Neuronal stem cell (in vitro differentiated cells): ENCODE measurements around the gene CYP19A1.

Experiments
- DNase-seq: peaks from one replicate; pipeline ENCODE4 v3.0.0-alpha.2; 2013; ENCODE audit warnings: low spot score
- H2AFZ ChIP-seq: one replicate; pipeline ENCODE4 v1.6.1; 2013; ENCODE audit warnings: mild to moderate bottlenecking, low read length, inconsistent platforms
- H2AK5ac ChIP-seq: 2 replicates; pipeline ENCODE4 v1.6.1; 2013; ENCODE audit warnings: low read depth, mild to moderate bottlenecking, inconsistent platforms, low read length, moderate library complexity, mixed read lengths
- H2BK120ac ChIP-seq: 2 replicates; pipeline ENCODE4 v1.6.1; 2013; ENCODE audit warnings: low read depth, mild to moderate bottlenecking, inconsistent platforms, low read length, moderate library complexity, mixed read lengths
- H2BK12ac ChIP-seq: one replicate; pipeline ENCODE4 v1.6.1; 2013; ENCODE audit warnings: low read length, inconsistent platforms
- H2BK15ac ChIP-seq: 2 replicates; pipeline ENCODE4 v1.6.1; 2013; ENCODE audit warnings: mild to moderate bottlenecking, low read length, inconsistent platforms, mixed read lengths
- H2BK5ac ChIP-seq: one replicate; pipeline ENCODE4 v1.6.1; 2013; ENCODE audit warnings: inconsistent platforms, mild to moderate bottlenecking, low read length, moderate library complexity
- H3K14ac ChIP-seq: one replicate; pipeline ENCODE4 v1.6.1; 2013; ENCODE audit warnings: low read length, inconsistent platforms
- H3K18ac ChIP-seq: 2 replicates; pipeline ENCODE4 v1.6.1; 2013; ENCODE audit warnings: low read length, inconsistent platforms
- H3K23ac ChIP-seq: 2 replicates; pipeline ENCODE4 v1.6.1; 2013; ENCODE audit warnings: low read depth, mild to moderate bottlenecking, mixed read lengths, low read length, inconsistent platforms; ENCODE audit not compliant: poor library complexity
- H3K27ac ChIP-seq: replicated peaks from 3 replicates; pipeline ENCODE4 v1.5.1; 2013; ENCODE audit warnings: low read length, inconsistent platforms
- H3K27me3 ChIP-seq, 3 experiments: 2 replicates each; pipeline ENCODE4 v1.6.1; 2013; ENCODE audit warnings: low read length in 3 of 3, mild to moderate bottlenecking in 2 of 3, inconsistent platforms in 1 of 3, low read depth in 1 of 3, mixed read lengths in 1 of 3, moderate library complexity in 1 of 3; ENCODE audit not compliant: control insufficient read depth in 3 of 3, insufficient read depth in 3 of 3
- H3K36me3 ChIP-seq, 2 donors: replicated peaks in 1 of 2; 2 replicates each; pipeline ENCODE4 v1.6.1; 2013; ENCODE audit warnings: low read length in 2 of 2; ENCODE audit not compliant: control insufficient read depth in 2 of 2, insufficient read depth in 2 of 2
- H3K4ac ChIP-seq: 2 replicates; pipeline ENCODE4 v1.6.1; 2013; ENCODE audit warnings: inconsistent platforms, mild to moderate bottlenecking, low read length, moderate library complexity
- H3K4me1 ChIP-seq, 2 donors: 1 replicate in 1 of 2; 2 replicates in 1 of 2; pipeline ENCODE4 v1.6.1; 2013; ENCODE audit warnings: low read length in 2 of 2, low read depth in 1 of 2; ENCODE audit not compliant: control insufficient read depth in 2 of 2, insufficient read depth in 1 of 2
- H3K4me2 ChIP-seq: one replicate; pipeline ENCODE4 v1.6.1; 2013; ENCODE audit warnings: mild to moderate bottlenecking, low read length, inconsistent platforms; ENCODE audit not compliant: insufficient read depth, poor library complexity, severe bottlenecking
- H3K4me3 ChIP-seq, 2 donors: 2 replicates each; pipeline ENCODE4 v1.5.1; 2013; ENCODE audit warnings: low read length in 2 of 2, mild to moderate bottlenecking in 2 of 2, inconsistent platforms in 1 of 2, moderate library complexity in 1 of 2
- H3K79me1 ChIP-seq: one replicate; pipeline ENCODE4 v1.6.1; 2013; ENCODE audit warnings: low read depth, mild to moderate bottlenecking, inconsistent platforms, low read length, moderate library complexity
- H3K9ac ChIP-seq: one replicate; pipeline ENCODE4 v1.6.1; 2013; ENCODE audit warnings: mild to moderate bottlenecking, low read depth, low read length, inconsistent platforms; ENCODE audit not compliant: poor library complexity
- H3K9me3 ChIP-seq, 2 donors: replicated peaks in 1 of 2; 2 replicates each; pipeline versions ENCODE3 to v1.6.1; 2013; ENCODE audit warnings: low read length in 2 of 2, mild to moderate bottlenecking in 2 of 2, inconsistent platforms in 1 of 2, low read depth in 1 of 2, mixed read lengths in 1 of 2, moderate library complexity in 1 of 2; ENCODE audit not compliant: control insufficient read depth in 2 of 2, insufficient read depth in 1 of 2
- H4K8ac ChIP-seq: one replicate; pipeline ENCODE4 v1.6.1; 2013; ENCODE audit warnings: low read depth, mild to moderate bottlenecking, inconsistent platforms, low read length, moderate library complexity
- H4K91ac ChIP-seq: one replicate; pipeline ENCODE4 v1.6.1; 2013; ENCODE audit warnings: low read length, low read depth, mild to moderate bottlenecking, inconsistent platforms; ENCODE audit not compliant: poor library complexity
- WGBS, 2 donors: extraction: QIAGEN DNeasy Blood & Tissue Kit; methylation state at CpG; one replicate each; pipeline ENCODE4 v1.1.7; 2013; ENCODE audit warnings: missing lambda C conversion rate in 2 of 2, mixed read lengths in 1 of 2; ENCODE audit not compliant: insufficient read length in 2 of 2, insufficient replicate concordance in 1 of 2; ENCODE audit errors: extremely low coverage in 2 of 2; 5-methylcytosine and 5-hydroxymethylcytosine counted together

CYP19A1 gene

DNA sequence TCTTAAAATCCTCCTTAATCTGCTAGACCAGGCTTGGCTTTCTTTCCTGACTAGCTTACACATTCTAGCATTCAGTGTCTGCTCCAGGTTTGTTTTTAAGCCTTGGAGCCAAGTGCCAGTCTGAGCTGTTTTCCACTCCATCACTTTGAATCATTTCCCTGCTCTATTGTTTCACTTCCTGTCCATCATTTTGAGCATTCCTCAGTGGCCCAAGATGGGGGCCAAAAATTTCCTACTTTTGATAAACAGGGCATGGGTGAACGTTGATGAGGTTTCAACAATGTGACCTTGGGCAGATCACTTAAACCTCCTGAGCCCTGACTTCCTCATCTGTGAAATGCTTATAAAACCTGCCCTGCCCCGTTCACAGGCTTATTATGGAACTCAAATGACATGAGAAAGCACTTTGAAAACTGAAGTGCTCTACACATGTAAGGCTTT, 4.4 kb downstream of the CYP19A1 start:
- Histone ChIP-seq H3K9me3 (peaks cover 0 to 1% of the 10 kb centered on the region in 2 donors), H4K8ac (no peak overlapping the region), H3K27me3 (no peaks in the 10 kb centered on the region), H3K18ac (no peak overlapping the region), H4K91ac (no peak overlapping the region), H2BK15ac (no peak overlapping the region), H2AK5ac (no peak overlapping the region), H3K14ac (no peak overlapping the region), H2AFZ (no peak overlapping the region), H2BK12ac (no peak overlapping the region), H3K79me1 (no peaks in the 10 kb centered on the region), H3K4me1 (no peaks in the 10 kb centered on the region), H3K4ac (no peak overlapping the region), H2BK5ac (no peak overlapping the region), H3K9ac (no peak overlapping the region), H3K36me3 (no peaks in the 10 kb centered on the region), H3K27ac (no peak overlapping the region), H2BK120ac (no peak overlapping the region), H3K4me2 (no peak overlapping the region), H3K4me3 (no peak overlapping the region), H3K23ac (no peak overlapping the region)
- no peak for DNase-seq
- no CpG with 5 or more reads among the region's 2 CpGs for WGBS, 2 donors

DNA sequence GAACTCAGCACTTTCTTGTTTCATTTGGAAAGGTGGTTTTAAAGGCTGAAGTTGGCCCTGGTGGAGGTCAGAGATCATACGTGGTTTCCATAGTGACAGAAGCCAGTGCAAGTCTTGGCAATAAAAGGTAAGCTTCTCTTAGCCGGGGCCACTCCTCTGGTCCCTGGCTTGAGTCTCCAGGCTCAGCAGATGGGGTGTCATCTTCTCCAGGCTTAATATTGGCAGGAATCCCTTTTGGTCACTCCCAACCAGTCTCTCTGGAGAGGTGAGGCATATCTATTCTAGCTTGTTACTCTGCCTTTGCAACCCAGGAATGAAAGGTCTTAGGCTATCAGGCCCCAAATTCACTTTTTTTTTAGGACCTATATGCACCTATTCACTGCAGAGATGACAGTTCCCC, 4.8 kb downstream of the CYP19A1 start:
- Histone ChIP-seq H4K91ac (no peak overlapping the region), H2AK5ac (no peak overlapping the region), H2BK120ac (no peak overlapping the region), H3K4me3 (no peak overlapping the region), H3K9me3 (peaks cover 0 to 3% of the 10 kb centered on the region in 2 donors), H2BK15ac (no peak overlapping the region), H3K18ac (no peak overlapping the region), H3K4ac (no peak overlapping the region), H3K9ac (no peak overlapping the region), H2AFZ (no peak overlapping the region), H2BK12ac (no peak overlapping the region), H3K4me1 (no peaks in the 10 kb centered on the region), H3K36me3 (no peaks in the 10 kb centered on the region), H3K23ac (no peak overlapping the region), H3K4me2 (no peak overlapping the region), H3K27ac (no peak overlapping the region), H2BK5ac (no peak overlapping the region), H3K79me1 (no peaks in the 10 kb centered on the region), H4K8ac (no peak overlapping the region), H3K14ac (no peak overlapping the region), H3K27me3 (no peaks in the 10 kb centered on the region)
- no peak for DNase-seq
- no CpG with 5 or more reads among the region's 2 CpGs for WGBS, 2 donors

GRCh38 chr15:51332206-51333147, 5.9 kb downstream of the CYP19A1 start:
- Histone ChIP-seq H3K4me1 (no peaks in the 10 kb centered on the region), H3K4me3 (no peak overlapping the region), H3K9me3 (peaks cover 0 to 3% of the 10 kb centered on the region in 2 donors), H2BK5ac (no peak overlapping the region), H4K91ac (no peak overlapping the region), H3K23ac (no peak overlapping the region), H3K18ac (no peak overlapping the region), H2AFZ (no peak overlapping the region), H2BK12ac (no peak overlapping the region), H2BK120ac (no peak overlapping the region), H3K4ac (no peak overlapping the region), H3K14ac (no peak overlapping the region), H2AK5ac (no peak overlapping the region), H3K79me1 (no peaks in the 10 kb centered on the region), H3K4me2 (no peak overlapping the region), H3K9ac (no peak overlapping the region), H3K27me3 (no peaks in the 10 kb centered on the region), H2BK15ac (no peak overlapping the region), H3K27ac (no peak overlapping the region), H3K36me3 (no peaks in the 10 kb centered on the region), H4K8ac (no peak overlapping the region)
- no CpG with 5 or more reads among the region's 4 CpGs for WGBS, 2 donors
- DNase-seq, result no peak

- H3K9ac ChIP-seq, result no peak overlapping the region
- no peak overlapping the region for H2BK5ac ChIP-seq
- no peak overlapping the region for H2AK5ac ChIP-seq
- no peaks in the 10 kb centered on the region for H3K79me1 ChIP-seq
- H3K4me3 ChIP-seq, result no peak overlapping the region
- H3K27ac ChIP-seq, result no peak overlapping the region
- H3K4ac ChIP-seq, result no peak overlapping the region
- no peak for DNase-seq
- H3K27me3 ChIP-seq, result no peaks in the 10 kb centered on the region
- no peak overlapping the region for H4K8ac ChIP-seq
- H4K91ac ChIP-seq, result no peak overlapping the region
- no peak overlapping the region for H3K14ac ChIP-seq
- no peak overlapping the region for H2AFZ ChIP-seq
- no peak overlapping the region for H3K23ac ChIP-seq
- no CpG with 5 or more reads among the region's 5 CpGs for WGBS, 2 donors
- no peak overlapping the region for H3K18ac ChIP-seq
- no peak overlapping the region for H2BK120ac ChIP-seq
- no peak overlapping the region for H3K4me2 ChIP-seq
- no peaks in the 10 kb centered on the region for H3K4me1 ChIP-seq
- H2BK12ac ChIP-seq, result no peak overlapping the region
- H3K36me3 ChIP-seq, result no peaks in the 10 kb centered on the region
- peaks cover 0 to 3% of the 10 kb centered on the region in 2 donors for H3K9me3 ChIP-seq
- no peak overlapping the region for H2BK15ac ChIP-seq
Observed at GRCh38 chr15:51331141-51331540, 7.3 kb downstream of the CYP19A1 start.
